Measurements from ENCODE around the gene SLC40A1. TPM values are rescaled to one million over a fixed set of nuclear protein-coding genes. Genes with fewer than 3 reads are reported as not detected.

SLC40A1 gene
- total RNA-seq, 2 donors from 2014 or later, result 43.6 to 183 TPM

- intact Hi-C loops (cut with DNase I), result no loop called here
- H3K27ac ChIP-seq, result no peak overlapping the region
- H3K9me3 ChIP-seq, result no peaks in the 10 kb centered on the region
- H3K27me3 ChIP-seq, result no peaks in the 10 kb centered on the region
- no peak overlapping the region for H3K9ac ChIP-seq (ENCODE audit: low read depth in 2 of 2, low read length in 2 of 2)
- H3K4me3 ChIP-seq, result no peak overlapping the region
- no peaks in the 10 kb centered on the region for H3K36me3 ChIP-seq
- DNase-seq, result no peak
- TF ChIP-seq CTCF (IDR thresholded peaks at IDR 0.05), result no peak
- H3K4me1 ChIP-seq, result peaks cover 6% of the 10 kb centered on the region
Measured at GRCh38 chr2:189556526-189556925, 24.1 kb downstream of the SLC40A1 start.

- H3K9me3 ChIP-seq, result no peaks in the 10 kb centered on the region
- no peak for TF ChIP-seq CTCF (IDR thresholded peaks at IDR 0.05)
- H3K9ac ChIP-seq (ENCODE audit: low read depth in 2 of 2, low read length in 2 of 2), result no peak overlapping the region
- intact Hi-C loops (cut with DNase I), result no loop called here
- H3K27me3 ChIP-seq, result no peaks in the 10 kb centered on the region
- H3K27ac ChIP-seq, result peak overlapping the region; percentile 15
- peaks cover 6% of the 10 kb centered on the region for H3K4me1 ChIP-seq
- no peaks in the 10 kb centered on the region for H3K36me3 ChIP-seq
- DNase-seq, result no peak
- H3K4me3 ChIP-seq, result no peak overlapping the region
Measured at GRCh38 chr2:189555232-189555631, 25.4 kb downstream of the SLC40A1 start.

DNA sequence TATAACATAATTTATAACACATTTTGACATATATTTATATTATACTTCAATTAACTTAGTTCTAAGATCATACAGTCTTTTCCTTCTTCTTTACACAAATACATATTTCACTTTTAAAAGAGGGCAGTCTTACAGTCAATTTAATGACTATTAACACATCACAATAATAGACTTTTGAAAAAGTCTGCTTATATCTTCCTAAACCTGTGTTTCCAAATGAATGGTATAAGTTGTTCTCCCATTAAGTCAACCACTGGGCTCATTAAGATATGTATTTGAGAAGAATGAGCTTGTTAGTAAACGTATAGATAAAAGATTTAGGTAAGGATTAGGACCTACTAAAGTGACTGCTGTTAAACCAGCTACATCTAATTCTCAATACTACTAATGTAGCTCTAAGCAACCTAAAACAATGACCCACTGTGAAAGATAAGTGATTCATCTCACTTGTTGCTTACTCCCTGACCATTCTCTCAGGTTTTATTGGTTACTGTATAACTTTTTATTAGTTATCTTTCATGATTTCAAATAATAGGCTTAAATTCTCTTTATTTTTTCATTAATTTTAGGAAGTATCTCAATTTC lies 27.0 kb downstream of the SLC40A1 start:
- DNase-seq, result no peak
- Histone ChIP-seq H3K9me3 (no peaks in the 10 kb centered on the region), H3K4me1 (no peaks in the 10 kb centered on the region), H3K27ac (no peak overlapping the region), H3K9ac (ENCODE audit: low read depth in 2 of 2, low read length in 2 of 2) (no peak overlapping the region), H3K4me3 (no peak overlapping the region), H3K36me3 (no peaks in the 10 kb centered on the region), H3K27me3 (no peaks in the 10 kb centered on the region)
- intact Hi-C loops (cut with DNase I), result no loop called here
- TF ChIP-seq CTCF (IDR thresholded peaks at IDR 0.05), result no peak

GRCh38 chr2:189552991-189553404 lies 27.6 kb downstream of the SLC40A1 start:
- no peak overlapping the region for H3K4me3 ChIP-seq
- no peak overlapping the region for H3K27ac ChIP-seq

DNA sequence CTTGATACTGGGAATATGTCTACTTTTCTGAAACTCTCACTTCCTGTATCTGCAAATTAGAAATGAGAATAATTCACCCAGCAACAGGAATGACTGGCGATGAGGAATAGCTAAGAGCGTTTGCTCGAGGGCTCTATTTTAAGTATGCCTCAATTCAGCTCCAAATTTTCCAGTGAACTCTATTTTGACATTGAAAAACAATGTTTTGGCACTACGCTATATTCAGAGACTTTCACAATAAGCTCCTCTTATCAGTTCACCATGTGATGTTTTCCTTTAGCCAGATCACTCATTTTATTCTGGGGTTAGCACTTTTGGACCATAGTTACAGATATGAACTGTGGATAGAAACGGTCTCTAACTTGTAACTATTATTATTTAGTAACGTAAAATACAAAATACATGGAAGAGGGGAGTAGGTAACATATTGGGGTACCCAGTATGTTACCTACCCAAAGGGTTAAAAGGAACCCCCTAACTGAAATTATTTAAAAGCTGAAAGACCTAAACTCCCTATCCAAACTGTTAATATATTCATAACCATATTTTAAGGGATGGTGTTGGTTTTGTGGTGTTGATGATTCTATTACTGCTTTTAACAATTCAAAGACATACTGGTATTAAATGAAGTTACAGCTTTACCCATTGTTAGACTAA lies 28.1 kb downstream of the SLC40A1 start:
- Histone ChIP-seq H3K27me3 (no peaks in the 10 kb centered on the region), H3K4me1 (no peaks in the 10 kb centered on the region), H3K36me3 (no peaks in the 10 kb centered on the region), H3K27ac (no peak overlapping the region), H3K9me3 (no peaks in the 10 kb centered on the region), H3K4me3 (no peak overlapping the region), H3K9ac (ENCODE audit: low read depth in 2 of 2, low read length in 2 of 2) (no peak overlapping the region)
- TF ChIP-seq CTCF (IDR thresholded peaks at IDR 0.05), result no peak
- intact Hi-C loops (cut with DNase I), result no loop called here
- no peak for DNase-seq

More at GRCh38 chr2:189552991-189553404, 27.6 kb downstream of the SLC40A1 start:
- H3K9ac ChIP-seq (ENCODE audit: low read depth in 2 of 2, low read length in 2 of 2), result no peak overlapping the region
- no peak for DNase-seq
- H3K27me3 ChIP-seq, result no peaks in the 10 kb centered on the region
- no peaks in the 10 kb centered on the region for H3K36me3 ChIP-seq
- no peaks in the 10 kb centered on the region for H3K4me1 ChIP-seq
- intact Hi-C loops (cut with DNase I), result no loop called here
- no peaks in the 10 kb centered on the region for H3K9me3 ChIP-seq
- no peak for TF ChIP-seq CTCF (IDR thresholded peaks at IDR 0.05)
